Transverse colon (tissue), 4 donors: ENCODE data around the gene ARID3A. TPM values are rescaled to one million over a fixed set of nuclear protein-coding genes. Genes with fewer than 3 reads are reported as not detected.

Experiments
- DNase-seq: peaks from one replicate; pipeline ENCODE4 v3.0.0-alpha.2; 2019
- H3K27ac ChIP-seq, 4 donors: fragments of 200-600 bp; sonication (generic); 2 replicates each; pipeline ENCODE4 v1.5.1; 2016 to 2018; ENCODE audit warnings: inconsistent platforms in 4 of 4
- H3K27me3 ChIP-seq: fragments of 200-600 bp; sonication (generic); 2 replicates; pipeline ENCODE4 v1.5.1; 2017; ENCODE audit warnings: inconsistent platforms
- H3K36me3 ChIP-seq, 4 donors: fragments of 200-600 bp; sonication (generic); 2 replicates each; pipeline ENCODE4 v1.5.1; 2017 to 2019; ENCODE audit warnings: inconsistent platforms in 4 of 4
- H3K4me1 ChIP-seq, 4 donors: fragments of 200-600 bp; sonication (generic); 2 replicates each; pipeline ENCODE4 v1.5.1; 2017 to 2020; ENCODE audit warnings: inconsistent platforms in 4 of 4
- H3K4me3 ChIP-seq, 4 donors: fragments of 200-600 bp; sonication (generic); 1 replicate in 1 of 4; 2 replicates in 3 of 4; pipeline versions ENCODE4 v1.5.1 to v1.6.1; 2017 to 2019; ENCODE audit warnings: inconsistent platforms in 4 of 4
- H3K9me3 ChIP-seq, 2 donors: fragments of 200-600 bp; sonication (generic); 2 replicates each; pipeline ENCODE4 v1.5.1; 2017 to 2019; ENCODE audit warnings: inconsistent platforms in 2 of 2
- EP300 ChIP-seq: sonication (generic); formaldehyde crosslinking; IDR thresholded peaks from one replicate; pipeline ENCODE4 v1.6.1; 2017; ENCODE audit warnings: antibody characterized with exemption, low read depth
- POLR2A ChIP-seq: fragments of 450-650 bp; IDR thresholded peaks from one replicate; pipeline ENCODE4 v1.6.1; 2016; ENCODE audit warnings: antibody characterized with exemption, mild to moderate bottlenecking, moderate library complexity
- POLR2AphosphoS5 ChIP-seq, 3 donors: sonication (generic); formaldehyde crosslinking; IDR thresholded peaks; one replicate each; pipeline ENCODE4 v1.6.1; 2016; ENCODE audit warnings: antibody characterized with exemption in 3 of 3
- WGBS, 2 donors: methylation state at CpG; one replicate each; pipeline ENCODE4 v1.1.5; 2018; ENCODE audit warnings: low coverage in 1 of 2; 5-methylcytosine and 5-hydroxymethylcytosine counted together
- in situ Hi-C, 4 donors: fragments of 200-750 bp; cut with MboI; loops; one replicate each; pipeline versions ENCODE4 v1.15.0 to v1.15.1; 2017; ENCODE audit warnings: low sequenced_read_pairs in 3 of 4, low pct_ligation_motif_present in 1 of 4, low pct_unique_long_range_greater_than_20kb in 1 of 4
- intact Hi-C: fragments of 100-400 bp; cut with DNase I; formaldehyde crosslinking; loops from one replicate; pipeline ENCODE4 v1.15.1; 2023; ENCODE audit warnings: low total_unique reads
- total RNA-seq, 4 donors: library from RNA; depleted of rRNA; stranded (reverse); fragments of >200 nt; gene quantifications; one replicate each; pipeline ENCODE4 v1.1.0, GENCODE V29; 2016
- TF ChIP-seq, protein P1 (sequence below), 5 experiments: fragments of 200-600 bp in 3 of 5; fragments of 450-650 bp in 2 of 5; sonication (generic) in 3 of 5; IDR thresholded peaks; 1 replicate in 2 of 5; 2 replicates in 3 of 5; pipeline ENCODE4 v1.5.1; 2016 to 2017; ENCODE audit warnings: antibody characterized with exemption in 5 of 5, inconsistent platforms in 3 of 5, mild to moderate bottlenecking in 2 of 5, moderate library complexity in 1 of 5

The ARID3A gene
- total RNA-seq, 4 donors from 2014 or later = 2.2 to 8.7 (median 4.3) TPM

DNA sequence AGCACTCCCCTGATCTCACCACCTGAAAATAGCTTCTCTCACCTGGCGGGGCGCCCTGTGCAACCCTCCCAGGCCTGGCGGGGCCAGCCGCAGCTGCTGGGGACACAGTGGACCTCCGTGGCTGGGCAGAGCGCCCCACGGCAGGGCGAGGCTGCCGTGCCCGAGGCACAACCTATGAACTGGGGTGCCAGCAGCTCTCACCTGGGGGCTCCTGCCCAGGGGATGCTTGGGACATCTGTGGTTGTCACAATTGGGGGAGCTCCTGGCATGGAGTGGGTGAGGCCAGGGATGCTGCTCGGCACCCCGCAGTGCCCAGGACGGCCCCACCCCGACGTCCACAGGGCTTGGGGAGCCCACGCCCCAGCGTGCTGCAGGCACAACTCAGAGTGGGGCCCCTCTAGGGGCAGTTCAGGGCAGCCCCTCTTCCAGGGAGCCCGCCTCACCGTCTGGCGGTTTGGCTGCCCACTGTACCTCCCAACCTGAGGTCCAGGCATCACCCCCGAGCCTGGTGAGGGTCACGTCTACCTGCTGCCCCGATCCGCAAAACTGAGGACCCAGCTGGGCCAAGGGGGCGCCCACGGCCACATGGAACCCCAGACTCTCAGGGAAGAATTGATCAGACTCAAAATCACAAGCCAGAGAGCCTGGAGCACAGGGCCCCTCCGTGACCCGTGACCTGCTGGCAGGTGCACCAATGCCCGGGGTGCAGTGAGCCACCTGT, 89.4 kb downstream of the ARID3A start:
- H3K4me1 ChIP-seq = peaks cover 40 to 51% (median 45%) of the 10 kb centered on the region in 4 donors
- TF ChIP-seq, protein P1, sequence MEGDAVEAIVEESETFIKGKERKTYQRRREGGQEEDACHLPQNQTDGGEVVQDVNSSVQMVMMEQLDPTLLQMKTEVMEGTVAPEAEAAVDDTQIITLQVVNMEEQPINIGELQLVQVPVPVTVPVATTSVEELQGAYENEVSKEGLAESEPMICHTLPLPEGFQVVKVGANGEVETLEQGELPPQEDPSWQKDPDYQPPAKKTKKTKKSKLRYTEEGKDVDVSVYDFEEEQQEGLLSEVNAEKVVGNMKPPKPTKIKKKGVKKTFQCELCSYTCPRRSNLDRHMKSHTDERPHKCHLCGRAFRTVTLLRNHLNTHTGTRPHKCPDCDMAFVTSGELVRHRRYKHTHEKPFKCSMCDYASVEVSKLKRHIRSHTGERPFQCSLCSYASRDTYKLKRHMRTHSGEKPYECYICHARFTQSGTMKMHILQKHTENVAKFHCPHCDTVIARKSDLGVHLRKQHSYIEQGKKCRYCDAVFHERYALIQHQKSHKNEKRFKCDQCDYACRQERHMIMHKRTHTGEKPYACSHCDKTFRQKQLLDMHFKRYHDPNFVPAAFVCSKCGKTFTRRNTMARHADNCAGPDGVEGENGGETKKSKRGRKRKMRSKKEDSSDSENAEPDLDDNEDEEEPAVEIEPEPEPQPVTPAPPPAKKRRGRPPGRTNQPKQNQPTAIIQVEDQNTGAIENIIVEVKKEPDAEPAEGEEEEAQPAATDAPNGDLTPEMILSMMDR (IDR thresholded peaks at IDR 0.05) = no peak
- no peak for TF ChIP-seq POLR2AphosphoS5 (IDR thresholded peaks at IDR 0.05)
- TF ChIP-seq EP300 = no peak
- TF ChIP-seq POLR2A = no peak
- intact Hi-C loops (no loop called here), in situ Hi-C loops (no loop called here)
- peaks cover 0 to 30% (median 14%) of the 10 kb centered on the region in 4 donors for H3K36me3 ChIP-seq
- no peak overlapping the region for H3K4me3 ChIP-seq
- no peaks in the 10 kb centered on the region for H3K9me3 ChIP-seq
- WGBS, 2 donors = 90% methylated on average over 23 of the region's 29 CpGs; no CpG with 5 or more reads in 1 of the 2 donors
- H3K27me3 ChIP-seq = no peaks in the 10 kb centered on the region
- DNase-seq = no peak
- H3K27ac ChIP-seq = no peak overlapping the region

DNA sequence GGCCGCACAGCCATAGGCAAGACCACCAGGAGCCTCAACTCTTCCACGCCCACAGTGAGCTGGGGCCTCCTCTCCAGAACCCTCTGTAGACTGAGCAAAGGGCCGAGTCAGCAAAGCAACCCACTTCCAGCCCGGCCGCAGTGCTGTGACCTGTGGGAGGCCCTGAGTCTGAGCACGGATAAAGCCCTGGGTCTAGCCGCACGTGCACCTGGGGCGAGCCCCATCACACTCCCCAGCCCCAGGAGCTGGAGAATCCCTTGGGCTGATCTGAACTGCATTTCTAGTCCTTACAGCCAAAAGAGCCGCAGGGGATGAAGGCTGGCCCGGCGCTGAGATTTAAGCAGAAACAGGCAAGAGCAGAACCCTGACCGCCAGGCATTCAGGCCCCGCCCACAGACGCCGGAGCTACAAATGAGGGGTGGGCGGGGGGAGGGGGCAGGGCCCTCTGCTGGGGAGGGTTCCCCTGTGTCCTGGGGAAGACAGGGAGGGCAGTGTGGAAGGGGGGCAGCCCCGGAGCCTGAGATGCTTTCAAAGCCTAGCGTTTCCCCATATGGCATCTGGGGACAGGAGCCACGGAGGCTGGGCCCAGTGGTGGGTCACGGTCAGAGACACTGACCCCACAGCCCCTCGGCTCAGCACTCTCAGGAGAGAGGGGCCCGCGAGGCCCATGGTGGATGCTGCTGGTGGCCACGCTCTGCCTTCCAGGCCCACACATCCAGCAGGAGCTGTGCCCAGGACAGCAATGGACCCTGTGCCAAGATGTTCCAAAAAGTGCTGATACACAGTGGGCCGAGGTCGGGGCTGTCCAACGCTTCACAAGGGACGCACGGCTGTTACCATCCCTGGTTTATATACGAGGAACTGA, 90.2 kb downstream of the ARID3A start:
- intact Hi-C loops (no loop called here), in situ Hi-C loops (no loop called here)
- H3K27me3 ChIP-seq = no peaks in the 10 kb centered on the region
- no peaks in the 10 kb centered on the region for H3K9me3 ChIP-seq
- peaks cover 40 to 51% (median 45%) of the 10 kb centered on the region in 4 donors for H3K4me1 ChIP-seq
- 57% methylated on average over 31 of the region's 31 CpGs; no CpG with 5 or more reads in 1 of the 2 donors for WGBS, 2 donors
- H3K36me3 ChIP-seq = peaks cover 0 to 22% (median 10%) of the 10 kb centered on the region in 4 donors
- TF ChIP-seq, protein P1 (IDR thresholded peaks at IDR 0.05) = no peak
- TF ChIP-seq POLR2AphosphoS5 (IDR thresholded peaks at IDR 0.05) (no peak), EP300 (no peak), POLR2A (no peak)
- H3K27ac ChIP-seq = peak overlapping the region; percentile 37 to 70 (median 60)
- H3K4me3 ChIP-seq = no peak overlapping the region
- DNase-seq = peak; percentile 36

DNA sequence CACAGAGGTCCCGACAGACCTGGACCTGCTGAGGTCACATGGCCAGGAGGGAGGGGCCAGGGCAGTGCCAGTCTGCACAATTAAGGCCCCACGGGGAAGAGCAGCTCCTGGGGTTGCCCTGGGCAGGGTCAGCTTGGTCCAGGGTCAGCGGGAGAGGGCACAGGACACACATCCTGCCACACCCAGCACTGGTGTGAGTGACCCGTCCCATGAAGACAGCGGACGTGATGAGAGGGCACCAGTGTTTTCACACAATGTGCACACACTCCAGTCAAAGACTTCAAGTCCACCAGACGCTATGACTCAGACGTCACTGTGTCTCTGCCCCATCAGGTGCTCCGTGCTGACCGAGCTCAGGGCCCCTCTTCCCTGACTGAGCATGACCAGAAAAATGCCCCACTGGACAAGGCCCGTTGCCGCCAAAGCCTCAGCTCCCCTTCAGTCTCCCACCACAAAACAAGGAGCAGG, 90.8 kb downstream of the ARID3A start:
- Histone ChIP-seq H3K4me3 (no peak overlapping the region), H3K4me1 (peaks cover 40 to 52% (median 46%) of the 10 kb centered on the region in 4 donors), H3K27me3 (no peaks in the 10 kb centered on the region), H3K27ac (peak overlapping the region; percentile 37 to 70 (median 60)), H3K36me3 (peaks cover 0 to 15% (median 7%) of the 10 kb centered on the region in 4 donors), H3K9me3 (no peaks in the 10 kb centered on the region)
- in situ Hi-C loops (no loop called here), intact Hi-C loops (no loop called here)
- 52% methylated on average over 12 of the region's 12 CpGs; no CpG with 5 or more reads in 1 of the 2 donors for WGBS, 2 donors
- DNase-seq = peak; percentile 60
- TF ChIP-seq EP300 (peak; percentile 8), POLR2AphosphoS5 (IDR thresholded peaks at IDR 0.05) (peak in 1 of 3 donors; percentile 31), POLR2A (no peak)
- TF ChIP-seq, protein P1 (IDR thresholded peaks at IDR 0.05) = no peak
